Panc1 (cell line): ENCODE measurements around the gene CYB5R4. TPM values are rescaled to one million over a fixed set of nuclear protein-coding genes. Genes with fewer than 3 reads are reported as not detected.

Experiments used
- ATAC-seq: fragments of 200-7000 bp; cut with Tn5 transposase; 2 replicates; pipeline ENCODE4 v1.9.1; 2020; ENCODE audit warnings: mild to moderate bottlenecking, moderate library complexity
- BruUV-seq: library from RNA; stranded (reverse); fragments of 400-500 nt; replicated peaks from 2 replicates; lab custom pipeline; 2021; lab: Mats Ljungman, UMichigan
- CTCF ChIA-PET: fragments of 300-600 bp; sonication (Branson Sonifier 250); formaldehyde crosslinking; loops from one replicate; lab custom pipeline; 2022; ENCODE audit warnings: antibody characterized with exemption; lab: Charles Lee
- POLR2A ChIA-PET: fragments of 300-600 bp; sonication (Branson Sonifier 250); formaldehyde crosslinking; loops from one replicate; lab custom pipeline; 2022; ENCODE audit warnings: antibody characterized with exemption; lab: Charles Lee
- DNase-seq: peaks from one replicate; pipeline ENCODE4 v3.0.0-alpha.2; 2010; ENCODE audit warnings: low read depth, low spot score
- H3K27ac ChIP-seq: 2 replicates; pipeline ENCODE4 v1.5.1; 2011; ENCODE audit warnings: mild to moderate bottlenecking, low read length, inconsistent platforms
- H3K27me3 ChIP-seq: fragments of 200-500 bp; sonication (Bioruptor generic); 2 replicates; pipeline ENCODE4 v1.6.0; 2014; ENCODE audit warnings: low read length, inconsistent platforms; ENCODE audit not compliant: control insufficient read depth, insufficient read depth
- H3K36me3 ChIP-seq: fragments of 200-500 bp; sonication (Bioruptor generic); 2 replicates; pipeline ENCODE4 v1.5.1; 2014; ENCODE audit warnings: inconsistent platforms, mild to moderate bottlenecking, low read length, moderate library complexity; ENCODE audit not compliant: control insufficient read depth, insufficient read depth
- H3K4me1 ChIP-seq: 2 replicates; pipeline ENCODE4 v1.5.1; 2011; ENCODE audit warnings: inconsistent platforms, mild to moderate bottlenecking, low read length, moderate library complexity; ENCODE audit not compliant: control insufficient read depth, insufficient read depth
- H3K4me3 ChIP-seq, 2 experiments: 2 replicates each; pipeline ENCODE4 v1.5.1; 2011 to 2012; ENCODE audit warnings: low read depth in 2 of 2, low read length in 2 of 2, mild to moderate bottlenecking in 2 of 2, inconsistent platforms in 1 of 2, moderate library complexity in 1 of 2
- H3K9me3 ChIP-seq: fragments of 200-500 bp; sonication (Bioruptor generic); 2 replicates; pipeline ENCODE4 v1.5.1; 2014; ENCODE audit warnings: low read depth, mild to moderate bottlenecking, inconsistent platforms, low read length, moderate library complexity; ENCODE audit not compliant: control insufficient read depth, insufficient read depth
- CTCF ChIP-seq: fragments of 450-650 bp; IDR thresholded peaks from 2 replicates; pipeline ENCODE4 v1.5.1; 2017; ENCODE audit warnings: mild to moderate bottlenecking
- POLR2AphosphoS5 ChIP-seq: IDR thresholded peaks from 2 replicates; pipeline ENCODE4 v1.6.1; 2012; ENCODE audit warnings: mild to moderate bottlenecking, low read depth, low read length, moderate library complexity
- REST ChIP-seq, 2 experiments: IDR thresholded peaks; 2 replicates each; pipeline ENCODE4 v1.6.1; 2011 to 2012; ENCODE audit warnings: low read depth in 2 of 2, control low read depth in 1 of 2, low read length in 1 of 2, mild to moderate bottlenecking in 1 of 2, moderate library complexity in 1 of 2; ENCODE audit not compliant: insufficient read depth in 1 of 2
- SIN3A ChIP-seq: IDR thresholded peaks from 2 replicates; pipeline ENCODE4 v1.6.1; 2012; ENCODE audit warnings: low read depth, mild to moderate bottlenecking, low read length, moderate library complexity, borderline replicate concordance; ENCODE audit not compliant: insufficient read depth
- TCF7L2 ChIP-seq: IDR thresholded peaks from 2 replicates; pipeline ENCODE4 v1.6.1; 2011; ENCODE audit warnings: mild to moderate bottlenecking, low read depth, low read length, inconsistent platforms
- in situ Hi-C: cut with HindIII; loops from 2 replicates; pipeline ENCODE4 v1.10.0; 2016; ENCODE audit warnings: low sequenced_read_pairs, low pct_unique_long_range_greater_than_20kb
- intact Hi-C: fragments of 100-400 bp; cut with micrococcal nuclease; formaldehyde crosslinking; loops from one replicate; pipeline ENCODE4 v1.10.0; 2022; ENCODE audit not compliant: unreplicated experiment
- total RNA-seq: library from RNA; stranded (reverse); gene quantifications from one replicate; pipeline ENCODE4 v1.2.1, GENCODE V29; 2021; ENCODE audit not compliant: unreplicated experiment

Gene CYB5R4
- total RNA-seq, 1 experiment from 2014 or later = 31.7 TPM

GRCh38 chr6:83998021-83998584 lies 138.6 kb downstream of the CYB5R4 start:
- ChIA-PET CTCF (no interaction called here), POLR2A (no interaction called here)
- TF ChIP-seq REST (IDR thresholded peaks at IDR 0.05; ENCODE audit: insufficient read depth in 1 of 2, low read depth in 2 of 2, low read length in 1 of 2) (no peak), SIN3A (no peak), CTCF (no peak), TCF7L2 (no peak), POLR2AphosphoS5 (no peak)
- H3K27ac ChIP-seq = no peak overlapping the region
- H3K4me3 ChIP-seq = no peak overlapping the region
- H3K4me1 ChIP-seq = no peaks in the 10 kb centered on the region
- no peak for DNase-seq
- in situ Hi-C loops (no loop called here), intact Hi-C loops (no loop called here)
- no peaks in the 10 kb centered on the region for H3K9me3 ChIP-seq
- BruUV-seq = no TSS peak
- no peaks in the 10 kb centered on the region for H3K36me3 ChIP-seq
- no peaks in the 10 kb centered on the region for H3K27me3 ChIP-seq
- ATAC-seq = no peak

- ChIA-PET POLR2A (no interaction called here), CTCF (no interaction called here)
- no peak for ATAC-seq
- no TSS peak for BruUV-seq
- Histone ChIP-seq H3K9me3 (no peaks in the 10 kb centered on the region), H3K4me1 (no peaks in the 10 kb centered on the region), H3K4me3 (no peak overlapping the region), H3K27me3 (no peaks in the 10 kb centered on the region), H3K36me3 (no peaks in the 10 kb centered on the region), H3K27ac (no peak overlapping the region)
- no peak for TF ChIP-seq SIN3A
- TF ChIP-seq REST (IDR thresholded peaks at IDR 0.05; ENCODE audit: insufficient read depth in 1 of 2, low read depth in 2 of 2, low read length in 1 of 2) = no peak
- no peak for TF ChIP-seq POLR2AphosphoS5
- no peak for TF ChIP-seq TCF7L2
- no peak for TF ChIP-seq CTCF
- intact Hi-C loops = no loop called here
- in situ Hi-C loops = no loop called here
- no peak for DNase-seq
These were observed 141.6 kb downstream of the CYB5R4 start for GRCh38 chr6:84001119-84001518.
